NCI-H2081 treated with DMSO at 0.1 percent for 48 hours (cell line): ENCODE data around the gene PLAAT4.
"Not testable (repeated sequence)": the region's sequence is repeated elsewhere in the genome, so short reads cannot be mapped to it uniquely, and the experiment has no call there.

Experiments
- DNase-seq: peaks from one replicate; lab custom pipeline; 2025; lab: John Stamatoyannopoulos, UW

The PLAAT4 gene

GRCh38 chr11:63547061-63547460 lies 10.5 kb downstream of the PLAAT4 start:
- no peak for DNase-seq

DNA sequence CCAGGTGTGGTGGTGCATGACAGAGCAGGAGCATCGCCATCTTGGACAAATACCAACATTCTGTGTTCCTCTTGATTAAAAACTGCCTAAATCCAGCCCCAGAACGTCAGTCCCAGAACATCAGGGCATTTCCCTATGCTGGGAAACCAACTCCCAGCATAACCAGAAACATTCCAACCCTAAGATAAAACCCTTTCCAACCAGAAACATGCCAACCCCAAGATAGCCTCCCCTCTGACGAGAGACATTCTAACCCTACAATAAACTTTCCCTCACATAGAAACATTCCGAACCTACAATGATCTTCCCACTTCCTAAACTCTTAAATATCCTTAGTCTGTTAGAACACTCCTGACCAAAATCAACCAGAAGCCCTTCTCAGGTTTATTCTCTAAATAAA lies 11.6 kb downstream of the PLAAT4 start:
- DNase-seq, result no peak

- DNase-seq, result no peak
Observed at GRCh38 chr11:63549411-63549810, 12.8 kb downstream of the PLAAT4 start.

DNA sequence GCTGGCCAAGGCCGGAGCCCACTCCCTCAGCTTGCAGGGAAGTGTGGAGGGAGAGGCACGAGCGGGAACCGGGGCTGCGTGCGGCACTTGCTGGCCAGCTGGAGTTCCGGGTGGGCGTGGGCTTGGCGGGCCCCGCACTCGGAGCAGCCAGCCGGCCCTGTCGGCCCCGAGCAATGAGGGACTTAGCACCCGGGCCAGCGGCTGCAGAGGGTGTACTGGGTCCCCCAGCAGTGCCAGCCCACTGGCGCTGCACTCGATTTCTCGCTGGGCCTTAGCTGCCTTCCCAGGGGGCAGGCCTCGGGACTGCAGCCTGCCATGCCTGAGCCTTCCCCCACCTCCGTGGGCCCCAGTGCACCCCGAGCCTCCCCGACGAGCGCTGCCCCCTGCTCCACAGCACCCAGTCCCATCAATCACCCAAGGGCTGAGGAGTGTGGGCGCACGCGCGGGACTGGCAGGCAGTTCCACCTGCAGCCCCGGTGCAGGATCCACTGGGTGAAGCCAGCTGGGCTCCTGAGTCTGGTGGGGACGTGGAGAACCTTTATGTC lies 13.6 kb downstream of the PLAAT4 start:
- not testable (repeated sequence) for DNase-seq

DNA sequence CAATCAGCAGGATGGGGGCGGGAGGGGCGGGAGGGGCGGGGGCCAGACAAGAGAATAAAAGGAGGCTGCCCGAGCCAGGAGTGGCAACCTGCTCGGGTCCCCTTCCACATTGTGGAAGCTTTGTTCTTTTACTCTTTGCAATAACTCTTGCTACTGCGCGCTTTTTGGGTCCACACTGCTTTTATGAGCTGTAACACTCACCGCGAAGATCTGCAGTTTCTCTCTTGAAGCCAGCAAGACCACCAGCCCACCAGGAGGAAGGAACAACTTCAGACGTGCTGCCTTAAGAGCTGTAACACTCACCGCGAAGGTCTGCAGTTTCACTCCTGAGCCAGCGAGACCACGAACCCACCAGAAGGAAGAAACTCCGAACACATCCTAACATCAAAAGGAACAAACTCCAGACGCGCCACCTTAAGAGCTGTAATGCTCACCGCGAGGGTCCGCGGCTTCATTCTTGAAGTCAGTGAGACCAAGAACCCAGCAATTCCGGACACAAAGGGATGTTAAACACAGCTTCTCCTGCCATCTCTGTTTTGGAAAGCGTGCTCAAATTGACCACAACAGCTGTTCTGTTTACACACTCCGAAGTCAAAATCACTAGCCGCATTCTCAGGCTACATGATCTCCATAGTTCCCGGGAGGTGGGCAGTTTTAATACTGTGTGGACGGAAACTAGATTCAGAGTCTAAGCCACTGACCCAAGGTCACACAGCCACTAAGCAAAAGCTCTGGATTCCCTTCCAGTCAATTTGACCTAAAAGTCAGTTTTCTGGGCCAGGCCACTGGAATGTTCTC lies 14.7 kb downstream of the PLAAT4 start:
- no peak for DNase-seq

DNA sequence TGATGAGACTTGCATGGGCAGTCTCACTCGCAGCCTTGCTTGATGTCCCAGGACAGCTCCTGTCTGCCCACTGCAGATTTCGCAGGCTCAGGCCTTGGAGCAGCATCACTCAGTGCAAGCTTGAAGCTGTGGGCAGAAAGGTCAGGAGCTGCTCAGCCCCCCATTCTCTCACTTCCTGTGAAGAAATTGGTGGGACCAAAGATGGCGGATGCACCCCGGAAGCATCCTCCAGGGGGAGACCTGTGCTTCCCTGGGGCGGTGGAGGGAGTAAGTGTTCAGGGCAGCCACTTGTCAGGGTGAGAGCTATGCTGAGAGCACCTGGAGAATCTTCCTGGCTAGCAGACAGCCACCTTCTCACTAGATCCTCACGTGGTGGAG lies 15.3 kb downstream of the PLAAT4 start:
- DNase-seq, result no peak

DNA sequence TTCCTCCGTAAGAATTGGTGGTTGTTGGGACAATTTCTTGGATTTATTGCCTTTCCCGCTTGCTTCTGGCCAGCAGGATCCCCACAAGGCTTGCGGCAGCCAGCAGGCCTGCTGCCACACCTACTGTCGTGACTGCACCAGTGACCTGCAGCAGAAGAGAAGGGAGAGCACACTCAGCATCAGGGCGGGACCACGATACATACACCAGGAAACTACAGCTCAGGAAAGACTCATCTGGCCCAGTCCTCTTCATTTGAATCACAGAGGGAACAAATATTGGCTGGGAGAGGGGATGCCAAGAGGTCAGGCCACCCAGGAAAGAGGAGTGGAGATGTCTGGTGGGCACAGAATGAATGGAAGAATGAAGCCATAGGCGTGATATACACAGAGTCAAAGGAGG lies 16.3 kb downstream of the PLAAT4 start:
- no peak for DNase-seq

DNA sequence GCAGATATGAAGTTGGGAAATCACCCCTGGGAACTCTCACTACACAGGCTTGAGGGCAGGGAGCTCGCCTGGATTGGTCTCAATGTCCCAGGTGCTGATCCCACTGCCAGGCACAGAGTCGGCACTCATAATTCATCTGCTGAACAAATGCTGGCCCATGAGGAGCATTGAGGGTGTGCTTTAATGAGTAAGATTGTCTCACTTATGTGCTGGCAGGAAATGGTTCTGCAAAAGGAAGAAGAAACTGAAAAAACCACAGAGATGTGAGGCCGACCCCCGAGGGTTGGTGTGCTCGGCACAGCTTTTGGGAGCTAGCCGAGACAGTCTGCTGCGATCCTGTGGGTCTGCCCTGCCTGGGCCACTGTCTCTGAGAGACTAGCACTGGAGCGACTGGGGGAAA lies 17.2 kb downstream of the PLAAT4 start:
- DNase-seq, result no peak

DNA sequence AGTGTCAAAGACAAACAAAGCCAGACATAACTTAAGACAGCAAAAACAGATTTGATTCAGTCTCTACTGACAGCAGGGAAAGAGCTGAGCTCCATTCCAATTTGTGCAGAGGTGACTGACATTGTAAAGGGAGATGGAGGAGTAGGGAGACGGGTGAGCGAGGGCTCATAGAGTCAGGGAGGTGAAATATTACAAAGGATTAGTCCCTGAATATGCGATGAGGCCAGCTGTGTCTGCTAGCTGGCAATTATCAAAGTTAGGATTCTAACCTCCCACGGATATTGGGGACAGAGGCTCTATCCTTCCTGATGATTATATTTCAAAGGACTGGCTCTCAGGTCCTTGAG lies 18.2 kb downstream of the PLAAT4 start:
- no peak for DNase-seq

DNA sequence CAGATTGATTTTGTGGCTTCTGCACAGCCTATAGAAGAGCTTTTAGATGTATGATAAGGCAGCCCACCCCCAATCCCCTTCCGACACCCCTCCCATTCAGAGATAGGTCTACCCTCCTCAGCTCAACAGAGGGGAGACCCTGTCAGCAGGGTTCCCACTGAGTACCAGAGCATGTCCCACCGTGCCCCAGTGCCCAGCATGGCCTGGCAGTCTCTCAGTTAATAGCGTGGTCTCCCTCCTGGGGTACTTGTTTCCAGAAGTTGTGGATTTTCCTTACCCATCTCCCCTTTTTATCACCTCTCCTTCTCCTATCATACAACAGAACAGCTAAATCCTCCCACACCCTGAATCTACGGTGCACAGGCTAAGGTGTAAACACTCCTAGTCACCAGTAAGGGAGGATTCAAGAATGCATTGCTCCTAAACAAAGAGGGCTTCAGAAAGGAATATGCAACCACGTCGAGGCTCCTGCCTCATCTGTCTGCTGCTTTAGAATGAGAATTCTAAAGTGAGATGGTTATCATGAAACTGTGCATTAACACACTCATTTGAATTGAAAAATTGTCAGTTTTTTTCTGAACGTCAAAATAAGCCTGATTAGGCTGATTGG lies 19.9 kb downstream of the PLAAT4 start:
- no peak for DNase-seq

GRCh38 chr11:63557570-63557969 lies 21.0 kb downstream of the PLAAT4 start:
- no peak for DNase-seq

- no peak for DNase-seq
Observed at GRCh38 chr11:63558459-63559157, 22.0 kb downstream of the PLAAT4 start.

DNA sequence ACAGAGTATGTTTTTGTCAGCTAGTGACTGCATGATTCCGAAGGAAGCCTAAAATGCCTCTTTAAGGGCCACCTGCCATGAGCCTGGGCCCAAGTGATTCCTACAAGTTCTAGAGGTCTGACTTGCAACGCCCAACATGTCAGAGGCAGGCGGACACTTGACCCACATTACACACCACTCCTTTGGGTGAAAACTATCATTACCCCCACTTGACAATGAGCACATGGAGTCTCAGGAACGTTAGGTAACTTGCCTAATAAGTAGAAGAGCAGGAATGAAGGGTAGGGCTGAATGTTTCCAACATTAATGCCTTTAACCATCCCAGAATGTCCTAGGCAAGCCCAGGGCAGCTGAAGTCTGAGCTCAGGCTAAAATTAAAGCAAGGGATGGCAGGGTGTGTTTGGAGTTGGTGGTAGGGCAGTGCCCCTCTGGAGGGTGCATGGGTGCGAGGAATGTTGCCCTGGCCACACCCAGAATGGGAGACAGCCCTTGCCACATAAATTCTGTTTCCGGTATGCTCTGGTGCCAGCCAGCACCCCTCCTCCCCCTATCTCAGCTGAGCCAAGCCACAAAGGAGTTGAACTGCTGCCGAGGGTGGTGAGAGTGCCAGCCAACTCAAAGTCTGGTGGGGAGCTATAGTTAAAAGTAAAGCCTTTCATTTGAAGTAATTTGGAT lies 24.0 kb downstream of the PLAAT4 start:
- DNase-seq, result no peak

DNA sequence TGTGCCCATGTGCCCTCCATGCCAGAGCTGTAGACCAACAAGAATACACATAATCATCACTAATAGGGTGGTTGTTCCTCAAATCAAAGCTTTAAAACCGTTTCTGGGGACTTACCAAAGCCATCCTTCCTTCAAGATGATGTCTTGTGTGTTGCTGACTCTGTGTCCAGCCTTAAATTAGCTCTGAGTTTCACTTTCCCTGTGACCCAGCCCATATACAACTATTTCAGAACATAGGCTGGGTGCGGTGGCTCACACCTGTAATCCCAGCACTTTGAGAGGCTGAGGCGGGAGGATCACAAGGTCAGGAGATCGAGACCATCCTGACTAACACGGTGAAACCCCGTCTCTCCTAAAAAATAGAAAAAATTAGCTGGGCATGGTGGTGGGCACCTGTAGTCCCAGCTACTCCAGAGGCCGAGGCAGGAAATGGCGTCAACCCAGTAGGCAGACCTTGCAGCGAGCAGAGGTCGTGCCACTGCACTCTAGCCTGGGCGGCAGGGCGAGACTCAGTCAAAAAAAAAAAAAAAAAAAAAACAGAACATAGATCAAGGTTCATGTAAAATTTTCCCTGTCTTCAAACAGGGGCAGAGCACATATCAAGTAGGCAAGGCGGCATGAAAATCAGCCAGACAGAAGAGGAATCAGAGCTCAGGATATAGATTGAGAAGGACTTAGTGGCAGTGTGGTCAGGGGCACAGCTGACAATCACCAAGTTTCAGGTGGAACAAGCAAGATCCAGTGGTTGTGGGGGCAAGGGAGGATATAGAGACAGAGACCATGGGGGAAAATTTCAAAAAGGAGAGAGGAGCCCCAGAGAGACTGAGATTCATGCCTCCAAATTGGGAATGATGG lies 26.8 kb downstream of the PLAAT4 start, which contains the start of gene PLAAT2:
Gene PLAAT2, minus strand, starts transcription at position 179 of the 855 bp plus-strand sequence. Its CDS starts 55 bp downstream, at position 124.
- no peak for DNase-seq

GRCh38 chr11:63564056-63564774 lies 27.6 kb downstream of the PLAAT4 start:
- DNase-seq, result no peak

DNA sequence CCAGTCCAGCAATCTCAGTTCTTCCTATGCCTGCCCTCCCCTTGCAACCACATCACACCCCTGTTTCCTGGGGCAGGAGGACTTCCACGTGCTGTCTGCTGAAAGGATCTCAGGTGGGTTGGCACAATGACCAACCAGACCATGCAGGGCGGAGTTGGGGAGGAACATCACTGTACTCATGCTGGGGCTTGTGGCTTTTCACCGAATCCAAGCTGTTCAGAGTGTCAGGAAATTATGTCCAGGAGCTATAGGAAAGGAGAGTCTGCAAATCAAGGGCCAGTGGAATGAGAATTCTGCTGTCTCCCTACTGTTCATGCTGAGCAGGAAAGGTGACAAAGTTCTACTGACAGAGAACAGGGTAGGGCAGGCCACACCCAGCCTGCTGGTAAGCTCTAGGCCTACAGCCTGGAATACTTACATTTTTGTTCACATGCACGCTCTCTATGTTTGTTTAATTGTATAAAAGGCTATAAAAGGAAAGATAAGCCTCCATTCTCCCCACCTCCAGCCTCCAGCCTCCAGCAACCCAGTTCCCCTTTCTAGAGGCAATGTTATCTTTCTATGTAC lies 28.3 kb downstream of the PLAAT4 start:
- DNase-seq, result no peak

GRCh38 chr11:63567044-63567840 lies 30.6 kb downstream of the PLAAT4 start:
- DNase-seq, result no peak

DNA sequence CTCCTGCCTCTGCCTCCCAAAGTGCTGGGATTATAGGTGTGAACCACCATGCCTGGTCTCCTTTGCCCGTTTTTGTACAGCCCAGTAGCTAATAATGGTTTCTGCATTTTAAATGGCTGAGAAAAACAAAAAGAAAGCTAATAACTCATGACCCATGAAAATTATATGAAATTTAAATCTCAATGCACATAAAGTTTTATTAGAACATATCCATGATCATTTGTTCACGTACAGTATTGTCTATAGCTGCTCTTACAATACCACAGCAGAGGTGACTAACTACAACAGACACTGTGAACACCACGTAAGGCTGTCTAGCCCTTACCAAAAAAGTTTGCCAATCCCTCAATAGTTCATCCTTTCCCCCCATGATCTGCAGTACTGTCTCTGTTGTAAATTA lies 33.0 kb downstream of the PLAAT4 start:
- DNase-seq, result no peak

- no peak for DNase-seq
Observed at GRCh38 chr11:63572026-63572688, 35.5 kb downstream of the PLAAT4 start.
